GM19240 (cell line): ENCODE measurements around the gene PLCD1.

Experiments used
- DNase-seq: peaks from one replicate; pipeline ENCODE4 v3.0.0; 2011; ENCODE audit warnings: low spot score; ENCODE audit not compliant: insufficient read length

PLCD1 gene

DNA sequence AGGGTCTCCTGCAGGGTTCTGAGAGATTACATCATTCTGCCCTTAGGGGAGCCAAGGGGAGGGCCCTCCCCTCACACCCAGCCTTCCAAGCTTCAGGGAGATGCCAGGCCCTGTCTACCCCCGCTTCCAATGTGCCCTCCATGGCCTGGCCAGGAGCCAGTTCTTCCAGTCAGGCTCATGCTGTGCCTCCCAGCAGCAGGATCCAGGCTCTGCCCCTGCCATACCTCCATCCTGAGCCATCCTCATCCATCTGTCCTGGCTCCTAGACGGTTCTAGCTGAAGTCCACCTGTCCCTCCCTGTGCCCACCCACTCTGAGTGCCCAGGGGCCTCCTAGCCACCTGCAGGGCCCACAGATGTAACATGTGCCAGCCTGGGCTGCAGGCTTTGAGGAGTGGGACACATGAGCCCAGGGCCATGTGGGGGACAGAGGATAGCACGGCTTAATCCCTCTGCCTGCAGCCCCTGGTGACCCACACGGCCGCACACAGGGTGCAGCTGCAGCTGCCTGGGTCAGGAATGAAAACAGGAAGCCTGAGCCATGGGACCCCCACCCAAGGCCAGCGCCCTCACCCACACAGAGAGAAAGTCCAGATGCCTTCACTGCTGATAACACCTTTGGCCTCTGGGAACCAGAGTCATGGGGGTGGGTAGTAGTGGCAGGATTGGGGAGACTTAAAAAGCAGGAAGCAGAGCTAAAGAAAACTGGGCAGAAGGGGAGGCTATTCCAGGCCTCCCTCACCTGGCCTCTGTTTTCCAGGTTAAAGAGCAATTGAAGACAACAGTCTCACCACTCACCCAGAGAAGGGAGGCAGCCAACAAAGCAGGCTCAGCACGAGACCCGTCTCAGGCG, 11.8 kb downstream of the PLCD1 start:
- DNase-seq: no peak

DNA sequence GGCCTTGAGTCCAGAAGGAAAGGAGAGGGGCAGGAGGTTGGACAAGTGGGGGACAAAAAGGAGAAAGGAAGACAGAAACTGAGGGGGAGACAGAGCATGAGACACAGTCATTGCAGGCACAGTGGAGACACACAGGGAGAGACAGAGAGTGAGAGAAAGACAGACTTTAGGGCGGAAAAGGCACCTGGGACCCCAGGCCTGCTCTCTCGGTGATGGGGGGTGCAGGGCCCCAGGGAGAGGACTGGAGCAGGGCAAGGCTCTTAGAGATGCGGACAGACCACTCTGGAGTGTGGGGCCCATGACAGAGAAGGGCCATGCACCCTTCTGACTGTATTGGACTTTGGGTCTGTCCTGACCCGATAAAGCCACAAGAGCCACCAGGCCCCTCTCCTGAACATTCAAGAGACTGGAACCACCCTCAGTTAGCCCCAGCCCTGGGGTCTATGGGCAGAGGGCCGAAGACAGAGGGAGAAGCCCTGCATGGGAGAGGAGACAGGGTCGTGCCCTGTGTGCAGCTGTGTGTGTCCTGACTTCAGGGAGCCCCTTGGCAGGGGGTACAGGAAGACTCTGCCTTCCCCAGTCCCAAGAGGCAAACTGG, 12.5 kb downstream of the PLCD1 start:
- no peak for DNase-seq

DNA sequence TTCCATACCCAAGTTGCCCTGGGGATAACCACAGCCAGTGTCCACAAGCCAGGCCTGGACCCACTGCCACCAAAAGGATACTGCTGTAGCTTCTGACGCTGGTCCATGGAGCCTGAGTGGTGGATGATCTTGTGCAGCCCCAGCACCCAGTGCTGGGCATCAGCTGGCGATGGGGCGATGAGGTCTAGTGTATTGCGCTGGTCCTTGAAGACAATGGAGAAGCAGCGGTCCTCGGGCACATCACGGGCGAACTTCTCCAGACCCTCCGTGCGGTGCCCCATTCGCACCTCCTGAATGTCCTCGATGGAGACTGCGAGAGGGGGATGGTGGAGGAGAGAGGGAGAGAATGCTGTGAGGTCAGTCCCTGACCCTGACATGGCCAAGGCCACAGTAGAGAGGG, 13.0 kb downstream of the PLCD1 start:
- no peak for DNase-seq

DNA sequence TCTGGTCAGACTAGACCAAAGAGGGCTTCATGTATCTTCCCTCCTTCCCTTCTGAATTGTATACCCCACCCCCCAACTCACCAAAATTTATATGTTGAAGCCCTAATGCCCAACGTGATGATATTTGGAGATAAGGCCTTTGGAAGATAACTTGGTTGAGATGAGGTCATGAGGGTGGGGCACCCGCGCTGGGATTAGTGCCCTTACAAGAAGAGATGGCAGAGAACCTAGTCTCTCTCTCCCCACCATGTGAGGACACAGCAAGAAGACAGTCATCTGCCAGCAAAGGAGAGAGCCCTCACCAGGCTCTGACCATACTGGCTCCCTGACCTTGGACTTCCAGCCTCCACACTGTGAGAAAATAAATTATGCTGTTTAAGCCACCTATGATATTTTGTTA, 13.5 kb downstream of the PLCD1 start:
- DNase-seq: no peak

DNA sequence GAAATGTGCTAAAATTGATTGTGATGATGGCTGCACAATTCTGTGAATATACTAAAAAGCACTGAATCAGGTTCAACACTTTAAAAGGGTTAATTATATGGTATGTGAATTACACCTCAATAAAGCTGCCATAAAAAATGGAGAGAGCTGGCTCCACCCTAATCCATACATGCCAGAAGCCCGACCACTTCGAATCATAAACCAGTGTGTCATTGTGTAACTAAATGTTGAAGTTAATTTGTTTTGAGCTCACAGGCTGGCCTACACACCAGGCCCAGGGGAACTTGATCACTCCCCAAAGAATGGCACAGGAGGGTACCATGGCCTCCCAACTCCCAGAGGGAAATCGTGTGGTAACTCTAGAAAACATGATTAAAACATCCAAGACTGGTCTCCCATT, 14.0 kb downstream of the PLCD1 start:
- no peak for DNase-seq

DNA sequence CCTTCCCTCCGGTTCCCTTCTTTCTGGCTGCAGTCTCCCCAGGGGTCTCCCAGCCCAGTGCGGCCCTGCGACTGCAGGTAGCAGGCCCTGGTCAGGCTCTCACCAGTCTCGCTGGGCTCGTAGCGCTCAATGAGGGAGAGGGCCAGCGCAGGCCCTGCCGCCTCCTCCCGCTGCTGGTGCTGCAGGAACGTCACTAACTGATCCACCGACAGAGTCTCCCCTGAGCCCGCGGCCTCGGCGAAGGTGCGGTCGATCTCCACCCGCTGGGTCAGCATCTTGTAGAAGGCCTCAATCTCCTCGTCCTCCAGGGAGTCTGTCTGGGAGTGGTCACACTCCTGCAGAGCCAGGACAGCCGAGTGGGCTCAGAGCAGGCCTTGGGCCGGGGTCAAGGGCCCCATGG, 18.3 kb downstream of the PLCD1 start:
- DNase-seq: no peak

DNA sequence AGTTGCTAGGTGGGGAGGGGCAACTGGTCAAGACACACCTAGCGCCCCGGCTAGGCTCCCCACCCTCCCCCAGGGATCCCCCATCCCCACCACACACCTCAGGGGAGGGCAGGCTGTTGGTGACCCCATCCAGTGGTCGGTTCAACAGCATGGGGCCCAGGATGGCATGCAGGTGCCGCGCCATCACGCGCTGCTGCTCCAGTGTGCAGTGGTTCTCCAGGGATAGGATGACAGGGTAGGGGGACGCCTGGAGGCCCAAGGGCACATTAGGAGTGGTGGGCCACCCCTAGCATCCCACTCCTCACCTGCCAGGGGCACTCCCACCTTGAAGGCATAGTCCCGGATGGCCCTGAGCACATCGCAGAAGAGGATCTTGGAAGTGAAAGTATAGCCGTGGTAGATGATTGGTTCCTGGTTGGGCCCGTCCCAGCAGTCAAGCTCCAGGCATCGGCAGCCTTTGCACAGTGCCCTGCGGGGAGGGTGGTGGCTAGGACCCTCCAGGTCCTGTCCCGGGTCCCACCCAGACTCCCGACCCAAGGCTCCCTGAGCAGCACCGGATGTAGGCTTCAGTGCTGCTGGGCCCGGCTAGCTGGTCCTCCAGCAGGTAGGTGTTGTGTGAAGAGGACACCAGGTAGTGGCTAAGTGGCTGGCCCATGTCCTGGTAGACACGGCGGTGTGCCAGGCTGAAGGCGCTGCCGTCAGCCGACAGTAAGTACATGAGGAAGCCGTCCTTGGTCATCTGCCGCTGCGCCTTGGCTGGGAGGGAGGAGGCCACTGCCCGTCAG, 19.4 kb downstream of the PLCD1 start:
- DNase-seq: no peak

DNA sequence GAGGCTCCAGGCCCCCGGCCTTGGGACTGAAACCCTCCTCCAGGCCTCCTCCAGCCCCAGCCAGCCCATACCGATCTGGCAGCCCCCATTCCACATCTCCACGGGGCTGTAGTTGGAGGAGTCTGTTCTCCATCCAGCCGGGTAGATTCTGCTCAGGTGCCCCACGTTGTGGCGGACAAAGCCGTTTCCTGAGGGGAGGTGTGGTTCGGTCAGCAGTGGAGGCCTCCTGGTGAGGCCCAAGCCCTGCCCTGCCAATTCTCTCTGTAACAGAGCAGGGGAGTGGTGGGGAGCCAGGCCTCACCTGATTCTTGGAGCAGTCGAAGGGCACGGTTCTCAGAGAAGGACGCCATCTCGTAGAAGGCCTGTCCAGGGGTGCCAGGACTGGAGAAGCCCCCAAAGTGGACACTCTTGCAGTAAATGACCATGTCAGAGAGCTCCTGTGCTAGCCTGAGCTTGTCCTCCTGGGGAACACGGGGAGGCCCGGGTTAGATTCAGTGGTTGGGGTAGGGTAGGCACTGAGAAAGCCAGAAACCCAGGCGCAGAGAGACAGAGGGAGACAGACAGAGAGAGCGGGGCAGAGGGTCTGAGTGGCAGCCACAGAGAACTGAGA, 20.4 kb downstream of the PLCD1 start:
- DNase-seq: no peak

DNA sequence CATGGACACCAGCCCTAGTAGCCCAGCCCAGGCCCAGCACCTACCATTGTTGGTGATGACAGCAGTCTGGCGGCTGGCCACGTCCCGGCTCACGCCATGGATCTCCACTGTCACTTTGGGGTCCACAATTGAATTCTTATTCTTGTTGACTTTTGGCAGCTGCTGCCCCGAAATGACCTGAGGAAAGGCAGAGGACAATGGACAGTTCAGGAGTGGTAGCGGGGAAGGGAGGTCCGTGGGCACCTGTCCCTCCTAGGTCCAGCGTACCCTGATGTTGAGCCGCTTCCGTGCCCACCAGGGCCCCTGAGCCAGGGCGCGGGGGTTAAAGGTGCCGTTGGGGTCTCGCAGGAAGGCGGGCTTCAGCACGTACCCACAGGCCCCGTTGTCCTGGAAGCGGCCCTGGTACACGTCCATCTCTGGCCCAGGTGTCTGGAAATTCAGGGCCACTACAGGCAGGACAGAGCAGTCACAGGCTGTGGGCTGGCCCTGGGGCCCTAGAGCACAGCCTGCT, 21.2 kb downstream of the PLCD1 start:
- no peak for DNase-seq

DNA sequence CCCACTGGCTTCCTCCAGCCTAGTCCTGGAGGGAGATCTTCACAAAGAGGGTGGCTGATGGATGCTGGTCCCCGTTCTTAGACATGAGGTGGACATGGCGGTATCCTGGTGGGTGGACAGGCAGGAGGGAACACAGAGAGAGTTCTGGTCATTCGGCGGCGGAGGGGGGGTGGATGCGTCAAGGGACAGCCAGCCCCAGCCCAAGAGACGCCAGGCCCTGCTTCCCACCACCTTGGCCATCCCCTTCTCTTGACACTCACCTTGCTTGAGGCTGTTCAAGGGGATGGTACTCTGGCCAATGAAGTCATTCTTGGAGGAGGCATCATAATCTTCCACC, 21.7 kb downstream of the PLCD1 start:
- no peak for DNase-seq

DNA sequence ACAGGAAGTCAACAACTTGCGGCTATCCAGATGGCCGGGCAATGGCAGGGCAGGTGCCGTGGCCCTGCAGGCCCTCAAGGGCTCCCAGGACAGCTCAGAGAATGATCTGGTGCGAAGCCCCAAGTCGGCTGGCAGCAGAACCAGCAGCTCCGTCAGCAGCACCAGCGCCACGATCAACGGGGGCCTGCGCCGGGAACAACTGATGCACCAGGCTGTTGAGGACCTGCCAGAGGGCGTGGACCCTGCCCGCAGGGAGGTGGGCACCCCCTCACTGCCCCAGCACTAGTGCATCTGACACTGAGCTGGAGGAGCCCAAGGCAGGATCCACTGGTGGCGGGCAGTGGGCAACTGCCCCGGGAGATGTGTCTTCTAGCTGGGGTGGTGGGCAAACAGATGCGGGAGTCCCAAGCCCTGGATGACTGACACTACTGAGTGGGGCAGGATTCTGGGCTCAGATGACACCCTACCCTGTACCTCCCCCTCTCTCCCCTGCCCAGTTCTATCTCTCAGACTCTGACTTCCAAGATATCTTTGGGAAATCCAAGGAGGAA, 22.9 kb downstream of the PLCD1 start:
- DNase-seq: no peak

DNA sequence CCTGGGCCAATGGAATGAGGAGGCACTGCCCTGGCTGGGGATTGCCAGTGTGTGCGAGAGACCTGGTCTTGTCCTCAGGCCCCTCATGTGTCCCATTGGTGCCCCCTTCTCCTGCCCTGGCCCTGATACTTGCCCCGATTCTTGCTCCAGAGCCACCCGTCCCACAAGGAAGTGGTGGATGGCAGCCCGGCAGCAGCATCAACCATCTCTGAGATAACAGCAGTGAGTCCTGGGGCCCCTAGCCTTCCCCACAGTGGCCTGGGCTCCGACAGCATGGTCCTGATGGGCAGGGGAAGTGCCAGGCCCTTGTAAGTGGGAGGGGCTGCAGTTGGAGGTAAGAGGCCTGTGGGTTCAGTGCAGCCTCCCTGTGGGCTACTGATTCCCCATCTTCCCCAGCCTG, 23.4 kb downstream of the PLCD1 start:
- no peak for DNase-seq

DNA sequence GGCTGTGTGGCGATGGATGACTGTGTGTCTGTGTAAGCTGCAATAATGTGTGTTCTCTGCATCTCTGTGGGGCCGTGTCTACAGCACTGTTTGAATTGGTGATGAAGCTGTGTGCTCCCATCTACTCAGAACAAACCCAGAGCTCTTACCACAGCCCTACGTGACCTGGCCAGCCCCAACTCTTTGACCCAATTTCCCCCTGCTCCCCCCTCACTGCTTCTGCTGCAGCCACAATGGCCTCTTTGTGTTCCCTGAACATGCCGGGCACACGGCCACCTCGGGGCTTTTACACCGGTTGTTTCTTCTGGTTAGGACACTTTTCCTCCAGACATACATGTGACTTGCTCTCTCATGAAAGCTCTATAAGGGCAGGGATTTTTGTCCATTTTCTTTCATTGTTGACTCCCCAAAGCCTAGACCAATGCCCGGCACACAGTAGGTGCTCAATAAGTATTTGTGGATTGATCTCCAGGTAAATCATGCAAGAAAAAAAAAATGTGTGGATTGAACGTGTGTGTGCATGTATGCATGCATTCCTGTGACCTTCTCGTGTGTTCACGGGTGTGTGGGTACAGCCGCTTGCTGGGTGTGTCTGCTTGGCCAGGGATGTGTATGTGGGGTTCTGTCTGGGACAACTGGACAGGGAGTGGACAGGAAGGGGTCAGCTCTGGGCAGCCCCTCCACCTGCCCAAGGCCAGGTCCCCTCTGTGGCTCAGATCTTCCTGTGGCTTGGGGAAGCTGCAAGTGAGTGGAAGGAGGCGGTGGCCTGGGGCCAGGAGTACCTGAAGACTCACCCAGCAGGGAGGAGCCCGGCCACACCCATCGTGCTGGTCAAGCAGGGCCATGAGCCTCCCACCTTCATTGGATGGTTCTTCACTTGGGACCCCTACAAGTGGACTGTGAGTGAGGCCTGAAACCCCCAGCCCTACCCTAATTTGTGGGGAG, 24.1 kb downstream of the PLCD1 start:
- DNase-seq: no peak

DNA sequence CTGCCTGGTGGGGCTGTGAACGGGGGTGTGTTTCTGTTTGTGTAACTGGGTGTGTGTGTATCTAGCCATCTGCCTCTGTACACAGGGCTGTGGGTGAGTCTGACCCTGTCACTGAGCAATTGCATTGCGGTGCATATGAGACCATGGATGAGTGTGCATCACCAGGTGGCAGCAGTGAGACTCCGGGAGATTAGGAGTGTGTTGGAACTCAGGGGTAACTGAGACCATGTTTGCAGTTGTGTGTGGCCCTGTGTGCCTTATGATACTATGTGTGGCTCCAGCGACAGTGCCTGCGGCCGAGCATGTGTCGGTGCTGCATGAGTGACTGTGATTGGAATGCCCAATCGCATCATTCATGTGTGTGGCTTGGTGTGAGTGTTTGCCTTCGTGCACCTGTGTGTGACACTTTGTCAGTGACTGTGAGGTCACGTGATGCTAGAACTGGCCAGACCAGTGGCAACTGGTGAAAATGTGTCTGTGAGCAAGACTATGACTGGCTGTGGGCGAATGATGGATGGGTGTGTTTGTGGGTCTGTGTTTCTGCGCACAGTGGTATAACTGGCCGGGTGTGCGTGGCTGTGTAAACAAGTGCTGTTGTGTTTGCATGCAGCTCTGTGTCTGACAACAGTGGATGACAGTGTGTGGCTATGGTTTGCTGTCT, 24.9 kb downstream of the PLCD1 start:
- peak; percentile 49 for DNase-seq

DNA sequence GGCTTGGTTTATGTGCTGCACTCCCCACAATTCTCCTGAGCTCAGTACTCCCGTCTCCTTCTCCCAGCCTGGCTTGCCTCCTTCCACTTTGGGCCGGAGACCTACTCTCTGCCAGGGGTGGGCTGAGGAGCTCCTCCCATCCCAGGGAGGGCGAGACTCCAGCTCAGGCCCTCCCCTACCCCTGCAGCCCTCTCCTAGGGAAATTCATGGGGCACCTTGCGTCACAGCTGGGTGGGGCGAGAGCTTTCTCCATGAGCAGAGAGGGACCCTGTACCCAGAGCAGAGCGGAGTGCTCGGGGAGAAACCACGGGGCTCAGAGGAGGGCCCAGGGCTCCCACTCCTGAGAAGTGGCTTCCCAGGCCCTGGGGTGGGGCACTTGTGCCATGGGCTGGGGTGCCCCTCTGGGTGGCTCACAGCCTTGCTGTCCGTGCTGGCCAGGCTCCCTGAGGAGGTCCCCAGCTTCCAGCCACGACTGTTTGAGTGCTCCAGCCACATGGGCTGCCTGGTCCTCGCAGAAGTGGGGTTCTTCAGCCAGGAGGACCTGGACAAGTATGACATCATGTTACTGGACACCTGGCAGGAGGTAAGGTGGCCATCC, 25.5 kb downstream of the PLCD1 start:
- DNase-seq: no peak

DNA sequence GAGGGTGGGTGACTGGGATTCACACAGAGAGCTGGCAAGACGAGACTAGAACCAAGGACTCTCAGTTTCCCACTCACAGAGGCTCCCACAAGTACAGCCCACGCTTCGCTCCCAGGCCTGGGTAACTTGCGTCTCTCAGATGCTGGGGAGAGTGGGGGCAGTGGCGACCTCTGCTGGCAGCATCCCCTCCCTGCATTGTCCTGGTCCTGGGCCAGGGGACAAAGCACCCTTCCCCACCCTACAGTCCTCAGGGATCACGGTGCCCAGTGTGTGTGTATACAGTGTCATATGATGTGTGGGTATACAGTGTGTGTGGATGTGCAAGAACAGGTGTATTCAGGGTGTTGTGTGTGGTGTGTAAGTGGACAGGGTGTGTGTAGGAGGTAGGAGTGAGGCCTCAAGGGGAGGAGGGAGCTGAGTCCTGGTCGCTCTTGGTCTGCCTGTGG, 26.0 kb downstream of the PLCD1 start:
- no peak for DNase-seq

DNA sequence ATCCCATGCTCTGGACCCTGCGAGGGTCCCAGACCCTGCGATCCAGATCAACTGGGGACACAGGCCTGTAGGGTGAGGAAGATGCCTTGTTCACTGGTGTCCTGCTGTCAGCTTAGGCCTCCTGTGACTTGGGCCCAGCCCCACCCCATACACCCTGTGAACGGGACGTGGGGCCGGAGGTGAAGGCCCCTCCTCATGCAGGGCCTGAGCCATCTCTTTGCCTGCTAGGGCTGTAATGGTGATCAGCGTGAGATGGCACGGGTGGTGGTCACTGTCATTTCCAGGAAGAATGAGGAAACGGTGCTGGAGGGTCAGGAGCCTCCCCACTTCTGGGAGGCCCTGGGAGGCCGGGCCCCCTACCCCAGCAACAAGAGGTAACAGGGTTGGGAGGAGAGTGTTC, 26.5 kb downstream of the PLCD1 start:
- DNase-seq: no peak

DNA sequence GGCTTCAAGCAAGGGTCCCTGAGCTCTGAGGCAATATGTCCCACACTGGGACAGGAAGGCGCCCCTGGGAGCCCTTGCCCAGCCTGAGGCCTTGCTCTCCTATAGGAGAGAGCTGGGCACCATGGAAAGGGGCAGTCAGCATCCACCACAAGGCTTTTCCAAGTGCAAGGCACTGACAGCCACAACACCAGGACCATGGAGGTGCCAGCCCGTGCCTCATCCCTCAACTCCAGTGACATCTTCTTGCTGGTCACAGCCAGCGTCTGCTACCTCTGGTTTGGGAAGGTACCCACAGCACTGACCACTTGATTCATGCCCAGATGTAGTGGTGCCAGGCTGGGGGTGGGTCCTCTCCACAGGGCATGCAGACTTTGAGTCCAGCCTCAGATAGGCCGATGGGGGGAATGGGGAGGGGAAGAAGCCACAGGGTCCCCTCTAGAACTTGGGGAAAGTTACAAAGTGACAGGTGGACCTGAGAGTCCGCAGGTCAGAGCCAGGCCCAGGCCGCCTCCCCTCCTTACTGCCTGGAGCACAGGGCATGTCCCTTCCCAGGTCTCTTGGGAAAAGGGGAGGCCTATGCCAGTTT, 27.1 kb downstream of the PLCD1 start:
- DNase-seq: no peak

DNA sequence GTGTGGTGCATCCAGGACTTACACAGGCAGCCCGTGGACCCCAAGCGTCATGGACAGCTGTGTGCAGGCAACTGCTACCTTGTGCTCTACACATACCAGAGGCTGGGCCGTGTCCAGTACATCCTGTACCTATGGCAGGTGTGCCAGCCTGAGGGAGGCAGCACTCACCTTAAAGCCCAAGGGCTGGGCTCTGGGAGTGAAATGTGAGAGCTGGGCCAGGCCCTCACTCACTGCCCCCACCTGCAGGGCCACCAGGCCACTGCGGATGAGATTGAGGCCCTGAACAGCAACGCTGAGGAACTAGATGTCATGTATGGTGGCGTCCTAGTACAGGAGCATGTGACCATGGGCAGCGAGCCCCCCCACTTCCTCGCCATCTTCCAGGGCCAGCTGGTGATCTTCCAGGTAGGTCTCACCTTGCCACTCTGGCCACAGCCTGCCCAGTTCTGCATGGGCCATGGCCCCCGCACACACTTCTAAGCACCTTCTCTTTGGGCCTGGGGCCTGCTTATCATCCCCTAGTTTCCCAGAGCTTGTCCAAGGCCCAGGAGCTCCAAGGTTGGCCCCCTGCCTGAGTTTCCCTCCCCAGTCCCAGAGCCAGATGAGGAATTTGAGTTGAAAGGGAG, 27.9 kb downstream of the PLCD1 start:
- DNase-seq: no peak
